ENCODE results near the gene COL4A2.

Gene COL4A2

GRCh38 chr13:110503979-110504499 is 197.0 kb downstream of the COL4A2 start:
- no peak for DNase-seq

DNA sequence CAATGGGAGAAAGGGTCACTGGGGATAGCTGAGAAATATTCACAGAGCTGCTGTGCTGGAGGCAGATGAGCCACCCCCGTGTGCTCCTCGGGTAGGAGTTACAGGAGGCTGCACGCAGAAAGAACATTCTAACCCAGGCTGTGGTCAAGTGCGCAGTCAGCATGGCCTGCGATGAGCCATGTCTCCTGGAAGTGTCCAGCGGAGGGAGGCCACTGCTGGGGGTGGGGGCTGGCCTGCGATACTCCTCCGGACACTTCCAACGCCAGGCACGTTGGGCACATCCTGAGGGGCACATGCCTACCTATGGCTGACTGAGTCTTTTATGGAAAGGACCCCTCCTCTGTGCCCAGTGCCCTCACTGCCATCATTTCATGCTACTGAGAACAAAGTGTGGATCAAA is 198.5 kb downstream of the COL4A2 start:
- DNase-seq, result no peak

DNA sequence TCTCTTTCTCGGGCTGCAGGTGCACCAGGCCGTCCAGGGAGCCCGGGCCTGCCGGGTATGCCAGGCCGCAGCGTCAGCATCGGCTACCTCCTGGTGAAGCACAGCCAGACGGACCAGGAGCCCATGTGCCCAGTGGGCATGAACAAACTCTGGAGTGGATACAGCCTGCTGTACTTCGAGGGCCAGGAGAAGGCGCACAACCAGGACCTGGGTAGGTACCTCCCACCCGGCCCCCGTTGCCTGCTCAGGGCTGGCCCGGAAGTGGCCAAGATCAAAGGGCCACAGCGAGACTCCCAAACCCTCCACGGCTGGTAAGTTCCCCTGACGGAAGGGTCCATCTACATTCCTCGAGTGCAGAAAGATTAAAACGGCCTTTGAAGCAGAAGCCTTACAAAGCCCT is 199.3 kb downstream of the COL4A2 start:
- DNase-seq, result no peak

DNA sequence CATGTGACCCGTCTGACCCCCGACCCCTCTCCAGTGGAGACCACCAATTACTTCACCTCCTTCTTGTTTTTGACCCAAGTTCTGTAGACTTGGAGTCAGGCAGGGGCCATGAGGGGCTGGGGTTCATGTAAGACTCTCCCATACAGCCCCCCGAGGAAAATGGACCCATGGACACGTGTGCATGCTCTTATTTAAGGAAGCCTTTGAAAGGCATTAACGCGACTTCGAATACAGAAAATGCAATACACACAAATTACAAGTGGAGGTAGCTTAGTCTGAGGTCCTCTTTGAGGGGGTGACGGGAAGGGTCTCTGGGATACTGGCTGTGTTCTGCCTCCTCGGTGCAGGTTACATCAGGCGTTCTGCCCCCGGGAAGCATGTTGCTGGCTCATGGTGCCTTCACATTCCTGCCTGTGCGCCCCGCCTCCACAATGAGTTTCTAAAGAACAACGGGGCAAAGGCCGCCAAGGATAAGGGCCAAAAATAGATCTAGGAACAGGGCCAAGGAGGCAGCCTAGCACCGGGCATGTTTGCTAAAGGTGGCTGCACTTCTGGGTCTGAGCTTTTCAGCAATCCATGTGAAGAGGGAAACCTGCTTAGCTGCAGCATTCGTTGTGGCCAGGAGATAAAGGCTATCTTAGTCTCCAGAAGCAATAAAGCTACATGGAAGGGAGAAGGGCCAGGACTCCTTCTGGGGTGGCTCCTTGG is 199.9 kb downstream of the COL4A2 start:
- DNase-seq, result no peak

- no peak for DNase-seq
Observed at GRCh38 chr13:110507678-110508381, 200.7 kb downstream of the COL4A2 start.

- DNase-seq, result no peak
Observed at GRCh38 chr13:110509478-110509926, 202.4 kb downstream of the COL4A2 start.

GRCh38 chr13:110509971-110510786 is 203.1 kb downstream of the COL4A2 start:
- DNase-seq, result no peak

GRCh38 chr13:110511509-110512181 is 204.6 kb downstream of the COL4A2 start:
- no peak for DNase-seq

GRCh38 chr13:110512198-110512740 is 205.2 kb downstream of the COL4A2 start:
- DNase-seq, result no peak

GRCh38 chr13:110516500-110516899 is 209.4 kb downstream of the COL4A2 start:
- DNase-seq, result no peak

GRCh38 chr13:110517505-110518225 is 210.6 kb downstream of the COL4A2 start:
- DNase-seq, result no peak

GRCh38 chr13:110518226-110518525 is 211.1 kb downstream of the COL4A2 start:
- no peak for DNase-seq

DNA sequence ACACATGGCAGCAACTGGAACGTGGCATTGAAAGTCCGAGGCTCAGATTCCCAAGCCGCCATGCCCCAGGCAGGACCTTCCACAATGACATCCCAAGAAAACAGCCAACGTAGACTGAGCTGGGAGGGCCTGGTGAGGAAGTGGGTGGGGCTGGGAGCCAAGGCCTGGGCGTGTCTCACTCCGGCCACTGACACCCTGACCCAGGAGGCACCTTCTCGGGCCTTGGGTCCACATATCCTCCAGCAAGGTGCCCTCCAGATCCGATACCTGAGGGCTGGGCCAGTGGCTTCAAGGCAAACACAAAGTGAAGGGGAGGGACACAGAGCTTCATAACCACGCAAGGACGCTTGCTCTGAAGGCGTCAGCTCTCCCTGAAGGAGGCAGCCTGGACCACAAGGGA is 211.5 kb downstream of the COL4A2 start:
- DNase-seq, result no peak

- DNase-seq, result no peak
Observed at GRCh38 chr13:110519046-110519445, 212.0 kb downstream of the COL4A2 start.

DNA sequence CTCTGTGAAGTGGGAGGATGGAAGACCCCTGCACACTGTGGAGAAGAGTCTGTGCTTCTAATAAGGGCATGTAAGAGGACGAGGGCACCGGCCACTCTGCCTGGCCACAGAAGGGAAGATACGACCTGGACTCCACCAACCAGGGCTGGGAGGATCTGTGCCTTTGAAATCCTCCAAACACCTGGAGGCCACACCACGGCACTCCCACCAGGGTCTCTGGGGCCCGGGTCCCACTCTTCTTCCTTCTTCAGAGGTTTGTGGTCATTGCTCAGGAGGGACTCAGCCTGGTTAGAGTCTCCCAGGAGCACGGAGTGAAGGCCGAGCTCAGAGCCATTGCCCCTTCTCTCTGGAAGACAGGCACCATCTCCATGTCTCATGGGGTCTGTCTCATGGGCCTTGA is 212.4 kb downstream of the COL4A2 start:
- no peak for DNase-seq

DNA sequence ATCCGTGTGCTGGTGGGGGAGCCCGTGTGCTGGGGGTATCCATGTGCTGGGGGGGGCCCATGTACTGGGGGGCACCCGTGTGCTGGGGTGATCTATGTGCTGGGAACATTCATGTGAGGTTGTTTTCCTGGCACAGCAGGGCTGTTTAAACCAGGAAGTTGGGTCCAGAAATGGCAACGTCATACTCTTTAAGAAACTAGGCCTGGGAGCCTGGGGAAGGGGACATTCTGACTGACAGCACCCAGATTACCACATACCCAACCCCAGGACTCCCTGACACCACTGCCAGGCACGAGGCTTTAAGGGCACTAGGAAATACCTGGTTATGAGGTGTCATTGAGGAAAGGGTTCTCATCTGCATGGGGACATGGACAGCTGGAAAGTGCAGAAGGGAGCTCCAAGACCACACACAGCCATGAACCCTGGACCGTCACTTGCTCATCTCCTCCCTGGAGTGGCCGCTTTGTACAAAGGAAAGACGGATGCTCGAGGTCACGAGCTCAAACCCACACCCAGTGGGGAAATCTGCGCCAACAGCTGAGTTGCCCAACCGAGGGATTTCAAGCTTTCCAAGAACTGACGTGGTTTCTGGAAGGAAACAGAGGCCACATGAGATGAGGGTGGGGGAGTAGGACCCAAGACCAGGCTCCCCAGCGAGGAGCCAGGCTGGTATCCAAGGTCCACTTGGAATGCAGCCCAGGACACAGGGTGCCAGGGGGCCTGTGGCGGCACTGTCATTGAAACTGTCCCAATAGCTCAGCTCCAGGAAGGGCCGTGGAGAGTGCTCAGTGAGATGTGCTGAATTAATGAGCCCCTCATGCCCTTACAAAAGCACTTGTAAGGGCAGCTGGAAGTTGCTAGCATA is 213.6 kb downstream of the COL4A2 start:
- DNase-seq, result no peak

DNA sequence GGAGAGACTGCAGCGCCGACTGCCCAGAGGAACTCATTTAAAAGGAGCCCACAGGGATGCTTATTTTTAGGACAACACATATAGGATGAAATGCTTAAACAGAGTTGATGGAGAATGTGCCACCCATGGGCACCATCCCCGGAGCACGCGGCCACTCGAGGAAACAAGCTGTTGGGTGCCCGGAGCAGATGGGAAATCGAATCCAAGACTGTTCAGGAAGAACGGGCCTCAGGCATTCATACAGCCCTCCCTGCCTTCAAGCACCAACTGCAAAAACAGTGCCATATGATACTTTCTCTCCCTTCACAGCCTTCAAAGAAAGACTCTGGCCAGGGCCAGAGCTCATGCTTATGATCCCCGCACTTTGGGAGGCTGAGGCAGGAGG is 214.2 kb downstream of the COL4A2 start:
- DNase-seq, result no peak

GRCh38 chr13:110521946-110522345 is 214.9 kb downstream of the COL4A2 start:
- no peak for DNase-seq

DNA sequence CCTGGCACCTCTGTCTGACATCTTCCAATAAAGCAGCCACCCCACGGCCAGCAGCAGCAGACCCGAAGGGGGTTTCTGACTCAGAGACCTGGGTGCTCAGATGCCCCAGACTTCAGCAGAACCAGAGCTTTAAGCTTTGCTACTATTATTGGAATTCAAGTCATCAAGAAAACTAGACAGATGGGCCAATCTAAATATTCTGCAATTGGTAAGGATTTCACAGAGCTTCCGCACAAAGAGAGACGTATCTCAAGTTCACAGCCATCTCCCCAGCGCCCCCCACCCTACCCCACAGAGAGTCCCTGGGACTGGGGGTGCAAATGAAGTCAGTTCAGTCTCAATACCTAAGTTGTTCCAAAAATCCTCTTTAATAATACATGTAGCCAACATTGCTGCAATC is 215.6 kb downstream of the COL4A2 start:
- no peak for DNase-seq

- no peak for DNase-seq
Observed at GRCh38 chr13:110523180-110523579, 216.1 kb downstream of the COL4A2 start.
